Immature natural killer cell (primary cell): ENCODE measurements around the gene PPP1R12C. TPM values are rescaled to one million over a fixed set of nuclear protein-coding genes. Genes with fewer than 3 reads are reported as not detected.
"Not testable (repeated sequence)": the region's sequence is repeated elsewhere in the genome, so short reads cannot be mapped to it uniquely, and the experiment has no call there.

ENCODE experiments used
- DNase-seq, 3 donors: peaks; one replicate each; pipeline ENCODE4 v3.0.0; 2022; ENCODE audit warnings: mixed read lengths in 1 of 3
- H3K27ac Mint-ChIP-seq, 6 donors: one replicate each; pipeline ENCODE4 v1.8.0; 2020; ENCODE audit warnings: mixed read lengths in 6 of 6, mild to moderate bottlenecking in 5 of 6, inconsistent platforms in 4 of 6, moderate library complexity in 3 of 6
- H3K27me3 Mint-ChIP-seq, 3 donors: one replicate each; pipeline ENCODE4 v1.8.0; 2020 to 2021; ENCODE audit warnings: low read depth in 3 of 3, mild to moderate bottlenecking in 3 of 3, mixed read lengths in 3 of 3, moderate library complexity in 3 of 3, inconsistent platforms in 1 of 3
- H3K36me3 Mint-ChIP-seq, 3 donors: one replicate each; pipeline ENCODE4 v1.8.0; 2020; ENCODE audit warnings: mixed read lengths in 3 of 3, inconsistent platforms in 2 of 3, mild to moderate bottlenecking in 2 of 3
- H3K4me1 Mint-ChIP-seq, 2 donors: one replicate each; pipeline ENCODE4 v1.8.0; 2020; ENCODE audit warnings: inconsistent platforms in 2 of 2, mild to moderate bottlenecking in 2 of 2, mixed read lengths in 2 of 2, moderate library complexity in 1 of 2
- H3K4me3 Mint-ChIP-seq, 5 donors: one replicate each; pipeline ENCODE4 v1.8.0; 2020; ENCODE audit warnings: mild to moderate bottlenecking in 5 of 5, mixed read lengths in 5 of 5, inconsistent platforms in 3 of 5, moderate library complexity in 3 of 5
- H3K9me3 Mint-ChIP-seq, 6 donors: one replicate each; pipeline ENCODE4 v1.8.0; 2020; ENCODE audit warnings: mild to moderate bottlenecking in 6 of 6, mixed read lengths in 6 of 6, inconsistent platforms in 4 of 6, moderate library complexity in 3 of 6
- polyA plus RNA-seq, 3 donors: library from polyadenylated mRNA; unstranded; fragments of 300-500 nt; fragmentation: Illumina TruSeq; gene quantifications; one replicate each; pipeline ENCODE4 v1.2.3, GENCODE V29; 2021

The PPP1R12C gene
- polyA plus RNA-seq, 3 donors from 2014 or later, result 0.63 to 8.5 (median 3.5) TPM

GRCh38 chr19:55076321-55076720 lies 41.1 kb downstream of the PPP1R12C start:
- H3K4me1 Mint-ChIP-seq, result peaks cover 19 to 20% of the 10 kb centered on the region in 2 donors
- peaks cover 0 to 5% (median 0%) of the 10 kb centered on the region in 6 donors for H3K9me3 Mint-ChIP-seq
- no peaks in the 10 kb centered on the region for H3K36me3 Mint-ChIP-seq
- H3K27ac Mint-ChIP-seq, result no peak overlapping the region
- H3K4me3 Mint-ChIP-seq, result no peak overlapping the region
- DNase-seq, result no peak
- peaks cover 8 to 22% (median 17%) of the 10 kb centered on the region in 3 donors for H3K27me3 Mint-ChIP-seq

- H3K27ac Mint-ChIP-seq, result no peak within 1 kb of the TSS
- no peaks in the 10 kb centered on the region for H3K36me3 Mint-ChIP-seq
- H3K27me3 Mint-ChIP-seq, result peaks cover 8 to 18% (median 17%) of the 10 kb centered on the region in 3 donors
- H3K9me3 Mint-ChIP-seq, result peaks cover 0 to 5% (median 0%) of the 10 kb centered on the region in 6 donors
- no peak for DNase-seq
- peaks cover 14% of the 10 kb centered on the region in 2 donors for H3K4me1 Mint-ChIP-seq
- H3K4me3 Mint-ChIP-seq, result no peak within 1 kb of the TSS
These were observed 42.0 kb downstream of the PPP1R12C start, which contains the start of gene EPS8L1 for GRCh38 chr19:55075371-55075998. Gene EPS8L1 (plus strand): TSS chr19:55075869. CDS start chr19:55076445, 576 bp downstream.

GRCh38 chr19:55071913-55072312 lies 45.5 kb downstream of the PPP1R12C start:
- Mint-ChIP-seq H3K27me3 (peaks cover 25 to 32% (median 32%) of the 10 kb centered on the region in 3 donors), H3K4me3 (no peak overlapping the region)

GRCh38 chr19:55071129-55071502 lies 46.3 kb downstream of the PPP1R12C start:
- Mint-ChIP-seq H3K4me3 (no peak overlapping the region), H3K4me1 (peaks cover 9 to 10% of the 10 kb centered on the region in 2 donors), H3K27ac (no peak overlapping the region), H3K9me3 (peaks cover 0 to 5% (median 0%) of the 10 kb centered on the region in 6 donors), H3K36me3 (peaks cover 0 to 5% (median 0%) of the 10 kb centered on the region in 3 donors), H3K27me3 (peaks cover 25 to 33% (median 32%) of the 10 kb centered on the region in 3 donors)
- no peak for DNase-seq

More at GRCh38 chr19:55071913-55072312, 45.5 kb downstream of the PPP1R12C start:
- no peak for DNase-seq
- Mint-ChIP-seq H3K4me1 (peaks cover 9 to 10% of the 10 kb centered on the region in 2 donors), H3K27ac (no peak overlapping the region), H3K9me3 (peaks cover 0 to 5% (median 0%) of the 10 kb centered on the region in 6 donors), H3K36me3 (peaks cover 0 to 5% (median 0%) of the 10 kb centered on the region in 3 donors)

GRCh38 chr19:55070466-55071128 lies 46.8 kb downstream of the PPP1R12C start:
- peaks cover 0 to 5% (median 0%) of the 10 kb centered on the region in 3 donors for H3K36me3 Mint-ChIP-seq

GRCh38 chr19:55069865-55070197 lies 47.6 kb downstream of the PPP1R12C start:
- H3K27me3 Mint-ChIP-seq, result peaks cover 23 to 33% (median 31%) of the 10 kb centered on the region in 3 donors
- H3K4me3 Mint-ChIP-seq, result peak overlapping the region in 3 of 5 donors; percentile 62 to 70 (median 68)
- H3K4me1 Mint-ChIP-seq, result peaks cover 9 to 10% of the 10 kb centered on the region in 2 donors
- DNase-seq, result no peak
- peaks cover 0 to 5% (median 0%) of the 10 kb centered on the region in 3 donors for H3K36me3 Mint-ChIP-seq
- peak overlapping the region in 4 of 6 donors; percentile 61 to 89 (median 62) for H3K27ac Mint-ChIP-seq
- H3K9me3 Mint-ChIP-seq, result peaks cover 0 to 5% (median 0%) of the 10 kb centered on the region in 6 donors

More at GRCh38 chr19:55070466-55071128, 46.8 kb downstream of the PPP1R12C start:
- Mint-ChIP-seq H3K27me3 (peaks cover 25 to 33% (median 32%) of the 10 kb centered on the region in 3 donors), H3K27ac (no peak overlapping the region), H3K4me3 (peak overlapping the region in 1 of 5 donors; percentile 38), H3K9me3 (peaks cover 0 to 5% (median 0%) of the 10 kb centered on the region in 6 donors), H3K4me1 (peaks cover 9 to 10% of the 10 kb centered on the region in 2 donors)
- no peak for DNase-seq

- Mint-ChIP-seq H3K4me3 (peak overlapping the region; percentile 7 to 70 (median 65)), H3K36me3 (peaks cover 0 to 5% (median 0%) of the 10 kb centered on the region in 3 donors), H3K27me3 (peaks cover 23 to 36% (median 31%) of the 10 kb centered on the region in 3 donors), H3K9me3 (peaks cover 0 to 5% (median 0%) of the 10 kb centered on the region in 6 donors), H3K4me1 (peaks cover 9 to 10% of the 10 kb centered on the region in 2 donors), H3K27ac (peak overlapping the region in 5 of 6 donors; percentile 61 to 89 (median 73))
- peak in 2 of 3 donors; percentile 43 to 49 for DNase-seq
These were observed 48.2 kb downstream of the PPP1R12C start for GRCh38 chr19:55068950-55069864.

GRCh38 chr19:55067869-55068268 lies 49.6 kb downstream of the PPP1R12C start:
- Mint-ChIP-seq H3K4me1 (peaks cover 14 to 15% of the 10 kb centered on the region in 2 donors), H3K36me3 (peaks cover 0 to 5% (median 0%) of the 10 kb centered on the region in 3 donors), H3K4me3 (no peak overlapping the region), H3K27me3 (peaks cover 25 to 39% (median 34%) of the 10 kb centered on the region in 3 donors), H3K27ac (peak overlapping the region in 2 of 6 donors; percentile 35 to 38), H3K9me3 (peaks cover 0 to 5% (median 0%) of the 10 kb centered on the region in 6 donors)
- no peak for DNase-seq

GRCh38 chr19:55066107-55066709 lies 51.2 kb downstream of the PPP1R12C start:
- peak overlapping the region in 1 of 6 donors; percentile 27 for H3K27ac Mint-ChIP-seq
- H3K4me1 Mint-ChIP-seq, result peaks cover 20 to 25% of the 10 kb centered on the region in 2 donors
- no peaks in the 10 kb centered on the region for H3K9me3 Mint-ChIP-seq
- peaks cover 0 to 5% (median 0%) of the 10 kb centered on the region in 3 donors for H3K36me3 Mint-ChIP-seq
- no peak for DNase-seq
- H3K27me3 Mint-ChIP-seq, result peaks cover 23 to 34% (median 24%) of the 10 kb centered on the region in 3 donors
- no peak overlapping the region for H3K4me3 Mint-ChIP-seq

- H3K27me3 Mint-ChIP-seq, result peaks cover 21 to 33% (median 24%) of the 10 kb centered on the region in 3 donors
- not testable (repeated sequence) for H3K9me3 Mint-ChIP-seq, DNase-seq, H3K36me3 Mint-ChIP-seq, H3K4me3 Mint-ChIP-seq, H3K27ac Mint-ChIP-seq
- H3K4me1 Mint-ChIP-seq, result peaks cover 21 to 26% of the 10 kb centered on the region in 2 donors
These were observed 51.9 kb downstream of the PPP1R12C start for GRCh38 chr19:55065516-55065915.

- Mint-ChIP-seq H3K36me3 (peaks cover under 1 to 1% (median 1%) of the 10 kb centered on the region in 3 donors), H3K27ac (peak overlapping the region; percentile 61 to 80 (median 72))
These were observed 54.0 kb downstream of the PPP1R12C start for GRCh38 chr19:55063492-55063843.

GRCh38 chr19:55062735-55063491 lies 54.5 kb downstream of the PPP1R12C start, which contains the start of gene RDH13:
Gene RDH13 (minus strand): TSS chr19:55063148. CDS start chr19:55063032, 116 bp downstream.
- peak within 1 kb of the TSS; percentile 83 to 87 (median 85) for H3K4me3 Mint-ChIP-seq
- H3K9me3 Mint-ChIP-seq, result no peaks in the 10 kb centered on the region
- H3K27ac Mint-ChIP-seq, result peak within 1 kb of the TSS; percentile 72 to 84 (median 78)
- peaks cover 4 to 5% (median 4%) of the 10 kb centered on the region in 3 donors for H3K36me3 Mint-ChIP-seq
- peaks cover 9 to 16% (median 16%) of the 10 kb centered on the region in 3 donors for H3K27me3 Mint-ChIP-seq
- DNase-seq, result peak; percentile 96 to 98 (median 98)
- peaks cover 16 to 23% of the 10 kb centered on the region in 2 donors for H3K4me1 Mint-ChIP-seq

More at GRCh38 chr19:55063492-55063843, 54.0 kb downstream of the PPP1R12C start:
- H3K9me3 Mint-ChIP-seq, result no peaks in the 10 kb centered on the region
- H3K27me3 Mint-ChIP-seq, result peaks cover 12 to 20% (median 20%) of the 10 kb centered on the region in 3 donors
- no peak for DNase-seq
- peak overlapping the region; percentile 49 to 87 (median 83) for H3K4me3 Mint-ChIP-seq
- peaks cover 16 to 23% of the 10 kb centered on the region in 2 donors for H3K4me1 Mint-ChIP-seq
